H1 (cell line): ENCODE results near the gene MAPK14. TPM values are rescaled to one million over a fixed set of nuclear protein-coding genes. Genes with fewer than 3 reads are reported as not detected.
A peak's percentile ranks its signal among the peaks of the same experiment; 100 is the strongest.

Experiments
- CTCF ChIA-PET: fragments of 300-600 bp; sonication (Branson Sonifier 250); formaldehyde crosslinking; loops from one replicate; lab custom pipeline; 2021; ENCODE audit not compliant: partially characterized antibody; lab: Charles Lee
- POLR2A ChIA-PET: fragments of 300-600 bp; sonication (Branson Sonifier 250); formaldehyde crosslinking; loops from one replicate; lab custom pipeline; 2021; ENCODE audit warnings: inconsistent platforms; ENCODE audit not compliant: partially characterized antibody; lab: Charles Lee
- DNase-seq, 2 experiments: peaks; one replicate each; pipeline versions ENCODE4 v3.0.0 to v3.0.0-alpha.2; 2010 to 2022; ENCODE audit warnings: low spot score in 2 of 2, low read depth in 1 of 2, mixed read lengths in 1 of 2
- FAIRE-seq: peaks from 2 replicates; lab custom pipeline; 2011; peaks lifted over from hg19 to GRCh38; lab: Jason Lieb, UNC
- H2AFZ ChIP-seq: 2 replicates; pipeline ENCODE4 v1.8.1; 2012; ENCODE audit warnings: low read length, inconsistent platforms
- H2AK5ac ChIP-seq: 2 replicates; pipeline ENCODE4 v1.6.1; 2013; ENCODE audit warnings: low read depth, low read length
- H2BK120ac ChIP-seq: replicated peaks from 2 replicates; pipeline ENCODE3; 2013; ENCODE audit warnings: low read depth, low read length, inconsistent platforms
- H2BK12ac ChIP-seq: 2 replicates; pipeline ENCODE4 v1.6.1; 2013; ENCODE audit warnings: low read depth, low read length
- H2BK15ac ChIP-seq: 2 replicates; pipeline ENCODE4 v1.6.1; 2013; ENCODE audit warnings: low read length
- H2BK20ac ChIP-seq: 2 replicates; pipeline ENCODE4 v1.6.1; 2013; ENCODE audit warnings: low read length
- H2BK5ac ChIP-seq: 2 replicates; pipeline ENCODE4 v1.6.1; 2013; ENCODE audit warnings: low read depth, low read length
- H3K14ac ChIP-seq: 2 replicates; pipeline ENCODE4 v1.6.1; 2013; ENCODE audit warnings: inconsistent platforms; ENCODE audit not compliant: insufficient read length
- H3K18ac ChIP-seq: 2 replicates; pipeline ENCODE4 v1.6.1; 2013; ENCODE audit warnings: low read length; ENCODE audit errors: extremely low read depth
- H3K23ac ChIP-seq: 2 replicates; pipeline ENCODE4 v1.6.1; 2013; ENCODE audit warnings: inconsistent platforms; ENCODE audit not compliant: insufficient read length
- H3K23me2 ChIP-seq: 2 replicates; pipeline ENCODE4 v1.6.1; 2013; ENCODE audit warnings: low read depth, low read length
- H3K27ac ChIP-seq: 2 replicates; pipeline ENCODE4 v1.6.1; 2011; ENCODE audit warnings: low read depth, low read length, inconsistent platforms
- H3K27me3 ChIP-seq, 4 experiments: replicated peaks in 1 of 4; 1 replicate in 1 of 4; 2 replicates in 3 of 4; pipeline versions ENCODE4 v1.6.1 to v1.8.1; 2011 to 2013; ENCODE audit warnings: low read length in 3 of 4, mild to moderate bottlenecking in 3 of 4, inconsistent platforms in 2 of 4, mixed read lengths in 2 of 4, moderate library complexity in 1 of 4; ENCODE audit not compliant: control insufficient read depth in 3 of 4, insufficient read depth in 3 of 4; ENCODE audit errors: extremely low read depth in 1 of 4
- H3K36me3 ChIP-seq, 4 experiments: 2 replicates each; pipeline versions ENCODE4 v1.6.1 to v1.8.1; 2011 to 2013; ENCODE audit warnings: mild to moderate bottlenecking in 4 of 4, low read length in 3 of 4, moderate library complexity in 2 of 4, control low read depth in 1 of 4, inconsistent platforms in 1 of 4; ENCODE audit not compliant: insufficient read depth in 4 of 4, control insufficient read depth in 2 of 4
- H3K4ac ChIP-seq: replicated peaks from 2 replicates; pipeline ENCODE3; 2013; ENCODE audit warnings: low read length, low read depth, mixed read lengths, inconsistent platforms; ENCODE audit not compliant: insufficient read length
- H3K4me1 ChIP-seq, 4 experiments: replicated peaks in 1 of 4; 1 replicate in 1 of 4; 2 replicates in 3 of 4; pipeline versions ENCODE4 v1.6.1 to v1.8.1; 2011 to 2013; ENCODE audit warnings: low read length in 3 of 4, inconsistent platforms in 2 of 4, mixed read lengths in 1 of 4; ENCODE audit not compliant: insufficient read depth in 4 of 4, control insufficient read depth in 3 of 4
- H3K4me2 ChIP-seq, 2 experiments: 2 replicates each; pipeline versions ENCODE4 v1.6.1 to v1.8.1; 2011 to 2013; ENCODE audit warnings: low read depth in 2 of 2, low read length in 2 of 2, control low read depth in 1 of 2, inconsistent platforms in 1 of 2, mild to moderate bottlenecking in 1 of 2; ENCODE audit not compliant: insufficient read depth in 1 of 2
- H3K4me3 ChIP-seq, 4 experiments: fragments of 200-600, 300-600 bp in 1 of 4; sonication (generic), shearing (Covaris generic), sonication (Bioruptor Twin) in 1 of 4; 2 replicates each; pipeline versions ENCODE4 v1.5.1 to v1.8.1; 2011 to 2016; ENCODE audit warnings: low read length in 4 of 4, low read depth in 3 of 4, control low read depth in 2 of 4, inconsistent platforms in 2 of 4, mild to moderate bottlenecking in 2 of 4, mixed read lengths in 1 of 4, moderate library complexity in 1 of 4; ENCODE audit not compliant: insufficient read depth in 2 of 4; ENCODE audit errors: extremely low read depth in 1 of 4
- H3K56ac ChIP-seq: replicated peaks from 2 replicates; pipeline ENCODE3; 2013; ENCODE audit warnings: low read depth, mild to moderate bottlenecking, mixed read lengths, low read length, inconsistent platforms; ENCODE audit not compliant: insufficient read length
- H3K79me1 ChIP-seq: 2 replicates; pipeline ENCODE4 v1.6.1; 2013; ENCODE audit warnings: low read depth, low read length, control low read depth
- H3K79me2 ChIP-seq, 2 experiments: 2 replicates each; pipeline versions ENCODE4 v1.6.1 to v1.8.1; 2012 to 2013; ENCODE audit warnings: low read length in 2 of 2, mild to moderate bottlenecking in 2 of 2, inconsistent platforms in 1 of 2; ENCODE audit not compliant: insufficient read depth in 2 of 2, control insufficient read depth in 1 of 2
- H3K9ac ChIP-seq, 4 experiments: replicated peaks in 1 of 4; 1 replicate in 1 of 4; 2 replicates in 3 of 4; pipeline versions ENCODE4 v1.6.1 to v1.8.1; 2011 to 2013; ENCODE audit warnings: low read depth in 3 of 4, low read length in 3 of 4, control low read depth in 2 of 4, mild to moderate bottlenecking in 2 of 4, moderate library complexity in 2 of 4, inconsistent platforms in 1 of 4; ENCODE audit errors: extremely low read depth in 1 of 4
- H3K9me3 ChIP-seq, 2 experiments: 2 replicates each; pipeline versions ENCODE4 v1.6.1 to v1.8.1; 2012 to 2013; ENCODE audit warnings: mild to moderate bottlenecking in 2 of 2, moderate library complexity in 2 of 2, control low read depth in 1 of 2, inconsistent platforms in 1 of 2, low read depth in 1 of 2, low read length in 1 of 2, mixed read lengths in 1 of 2; ENCODE audit not compliant: insufficient read depth in 2 of 2
- H4K20me1 ChIP-seq, 2 experiments: replicated peaks in 1 of 2; 2 replicates each; pipeline versions ENCODE3 to v1.8.1; 2011 to 2013; ENCODE audit warnings: inconsistent platforms in 2 of 2, low read length in 2 of 2, mild to moderate bottlenecking in 1 of 2; ENCODE audit not compliant: insufficient read depth in 2 of 2, control insufficient read depth in 1 of 2
- H4K5ac ChIP-seq: 2 replicates; pipeline ENCODE4 v1.6.1; 2013; ENCODE audit warnings: low read length, low read depth, mixed read lengths, inconsistent platforms; ENCODE audit not compliant: insufficient read length
- H4K8ac ChIP-seq: 2 replicates; pipeline ENCODE4 v1.8.0; 2013; ENCODE audit warnings: mild to moderate bottlenecking, moderate library complexity, low read length, inconsistent platforms; ENCODE audit not compliant: insufficient read depth; ENCODE audit errors: extremely low read depth
- H4K91ac ChIP-seq: replicated peaks from 2 replicates; pipeline ENCODE3; 2013; ENCODE audit warnings: low read length, mixed read lengths, inconsistent platforms; ENCODE audit not compliant: insufficient read length
- CBX5 ChIP-seq: fragments of 300-800, 300-1000 bp; sonication (generic); IDR thresholded peaks from 2 replicates; pipeline ENCODE4 v1.7.1; 2016; ENCODE audit warnings: antibody characterized with exemption, low read length, low read depth
- CREB1 ChIP-seq: IDR thresholded peaks from 2 replicates; pipeline ENCODE4 v1.6.1; 2012; ENCODE audit warnings: inconsistent platforms
- E2F6 ChIP-seq: IDR thresholded peaks from 2 replicates; pipeline ENCODE4 v1.6.1; 2012; ENCODE audit warnings: inconsistent platforms
- EGR1 ChIP-seq: IDR thresholded peaks from 2 replicates; pipeline ENCODE4 v1.6.1; 2011; ENCODE audit warnings: low read depth, low read length, borderline replicate concordance
- EZH2 ChIP-seq: fragments of 200-600 bp; sonication (generic); IDR thresholded peaks from 2 replicates; pipeline ENCODE4 v1.7.1; 2012; ENCODE audit warnings: low read depth, mild to moderate bottlenecking, moderate library complexity, low read length, inconsistent platforms; ENCODE audit not compliant: severe bottlenecking
- GTF2F1 ChIP-seq: IDR thresholded peaks from 2 replicates; pipeline ENCODE4 v1.6.1; 2012; ENCODE audit warnings: low read depth, low read length, improper control_type of control experiment, borderline replicate concordance
- HDAC2 ChIP-seq, 2 experiments: fragments of 300-600 bp in 1 of 2; sonication (generic) in 1 of 2; IDR thresholded peaks; 2 replicates each; pipeline ENCODE4 v1.6.1; 2011 to 2012; ENCODE audit warnings: low read depth in 2 of 2, low read length in 2 of 2, mild to moderate bottlenecking in 2 of 2, moderate library complexity in 2 of 2, borderline replicate concordance in 1 of 2, inconsistent platforms in 1 of 2
- HDAC6 ChIP-seq: IDR thresholded peaks from one replicate; pipeline ENCODE4 v1.7.1; 2012; ENCODE audit warnings: low read depth, mild to moderate bottlenecking, inconsistent platforms, low read length, moderate library complexity
- POU5F1 ChIP-seq: IDR thresholded peaks from 2 replicates; pipeline ENCODE4 v1.6.1; 2011; ENCODE audit warnings: low read depth, mild to moderate bottlenecking, low read length, moderate library complexity
- RBBP5 ChIP-seq: IDR thresholded peaks from 2 replicates; pipeline ENCODE4 v1.7.1; 2012; ENCODE audit warnings: low read depth, mild to moderate bottlenecking, inconsistent platforms, low read length, moderate library complexity, borderline replicate concordance
- SP4 ChIP-seq: IDR thresholded peaks from 2 replicates; pipeline ENCODE4 v1.6.1; 2012; ENCODE audit warnings: low read length, inconsistent platforms
- TCF12 ChIP-seq: IDR thresholded peaks from 2 replicates; pipeline ENCODE4 v1.6.1; 2011; ENCODE audit warnings: low read depth, mild to moderate bottlenecking, low read length
- YY1 ChIP-seq: IDR thresholded peaks from 2 replicates; pipeline ENCODE4 v1.6.1; 2011; ENCODE audit warnings: low read depth, mild to moderate bottlenecking, low read length
- WGBS, 2 experiments: shearing (Covaris generic) in 1 of 2; methylation state at CpG; one replicate each; pipeline versions ENCODE4 v1.1.6 to v1.1.7; 2013 to 2015; ENCODE audit warnings: low lambda C conversion rate in 2 of 2, mixed read lengths in 2 of 2, inconsistent platforms in 1 of 2, low coverage in 1 of 2, missing lambda C conversion rate in 1 of 2; ENCODE audit not compliant: insufficient replicate concordance in 2 of 2, insufficient coverage in 1 of 2, insufficient read length in 1 of 2; ENCODE audit errors: extremely low coverage in 1 of 2, missing lambda C conversion rate in 1 of 2; 5-methylcytosine and 5-hydroxymethylcytosine counted together
- polyA plus RNA-seq, 7 experiments: library from polyadenylated mRNA; depleted of rRNA in 3 of 7; stranded (reverse) in 5 of 7; unstranded in 2 of 7; fragments of >200 nt in 5 of 7; fragments of 200-250 nt in 2 of 7; gene quantifications; 1 replicate in 5 of 7; 2 replicates in 1 of 7; 4 replicates in 1 of 7; pipeline versions ENCODE4 v1.2.1 to v1.2.3, GENCODE V29; 2011 to 2013; ENCODE audit warnings: missing spikeins in 2 of 7, mixed read lengths in 2 of 7
- total RNA-seq: library from RNA; stranded (reverse); fragmentation: NEBNext Ultra II Directional; extraction: Animal tissue kit (Norgen Biotek cat#: 25700); gene quantifications from 2 replicates; pipeline ENCODE4 v1.2.1, GENCODE V29; 2021

MAPK14 gene
- total and polyA plus RNA-seq, 2 of the 8 experiments (the other 6 are each of a cell fraction or from before 2014, with no cell fraction given), result 18.1 to 39.3 TPM

- H3K4me1 ChIP-seq, result peaks cover 7 to 18% (median 15%) of the 10 kb centered on the region in 4 experiments
- no peak overlapping the region for H2BK120ac ChIP-seq
- no peaks in the 10 kb centered on the region for H4K20me1 ChIP-seq
- no peak overlapping the region for H3K4me2 ChIP-seq
- H3K4me3 ChIP-seq, result no peak overlapping the region
- no peak overlapping the region for H2BK20ac ChIP-seq
- H3K36me3 ChIP-seq, result no peaks in the 10 kb centered on the region
- H2BK15ac ChIP-seq, result 0 out of 2 replicates have a peak overlapping the region, but pooled peaks have one; percentile 29
- peaks cover 0 to 10% (median 3%) of the 10 kb centered on the region in 4 experiments; a peak in 4 of 7 replicates for H3K27me3 ChIP-seq
- H3K79me1 ChIP-seq, result no peaks in the 10 kb centered on the region
- no peak overlapping the region for H3K4ac ChIP-seq
- H2BK5ac ChIP-seq, result no peak overlapping the region
- H3K23ac ChIP-seq, result no peak overlapping the region
- H2AFZ ChIP-seq, result no peak overlapping the region
- no peak overlapping the region for H2AK5ac ChIP-seq
- FAIRE-seq (no peak), DNase-seq (no peak)
- H3K79me2 ChIP-seq, result no peaks in the 10 kb centered on the region
- H3K27ac ChIP-seq, result no peak overlapping the region
- peaks cover 9% of the 10 kb centered on the region; the same call in 1 of the 2 replicates for H3K23me2 ChIP-seq
- H3K14ac ChIP-seq, result no peak overlapping the region
- ChIA-PET POLR2A (no interaction called here), CTCF (interaction anchor here (3.4 kb wide), 1 partner anchor 11 kb away, joined by 19 read pairs; no protein-coding TSS in a partner anchor)
- no peak overlapping the region for H4K91ac ChIP-seq
- 84% methylated on average over 5 of the region's 5 CpGs; no CpG with 5 or more reads in 1 of the 2 experiments for WGBS, 2 experiments
- no peak overlapping the region for H3K56ac ChIP-seq
- no peak overlapping the region for H3K18ac ChIP-seq
- no peak overlapping the region for H4K5ac ChIP-seq
- H3K9me3 ChIP-seq, result no peaks in the 10 kb centered on the region
- H3K9ac ChIP-seq, result no peak overlapping the region
- H2BK12ac ChIP-seq, result peak overlapping the region; percentile 87; the same call in 1 of the 2 replicates
- TF ChIP-seq HDAC6, result no peak
- no peak for TF ChIP-seq SP4
- no peak for TF ChIP-seq YY1
- TF ChIP-seq E2F6, result no peak
- no peak for TF ChIP-seq RBBP5
- no peak for TF ChIP-seq HDAC2 (IDR thresholded peaks at IDR 0.05; ENCODE audit: borderline replicate concordance in 1 of 2, low read depth in 2 of 2, low read length in 2 of 2)
- TF ChIP-seq POU5F1, result no peak
- TF ChIP-seq EZH2, result no peak
- TF ChIP-seq GTF2F1, result no peak
- no peak for TF ChIP-seq CREB1
- TF ChIP-seq TCF12, result no peak
- no peak for TF ChIP-seq CBX5
- no peak for TF ChIP-seq EGR1
- no peak overlapping the region for H4K8ac ChIP-seq
These were observed 100.5 kb downstream of the MAPK14 start for GRCh38 chr6:36128073-36128472.
